Mesendoderm (in vitro differentiated cells): ENCODE data around the gene ZFAND2A.

Experiments used
- DNase-seq: peaks from one replicate; pipeline ENCODE4 v3.0.0; 2013
- H2AK5ac ChIP-seq: 2 replicates; pipeline ENCODE4 v1.6.1; 2013; ENCODE audit warnings: low read length, inconsistent platforms
- H2BK120ac ChIP-seq: 2 replicates; pipeline ENCODE4 v1.6.1; 2013; ENCODE audit warnings: low read depth, mild to moderate bottlenecking, low read length, moderate library complexity, mixed read lengths
- H2BK15ac ChIP-seq: replicated peaks from 2 replicates; pipeline ENCODE4 v1.6.1; 2013; ENCODE audit warnings: low read depth, mild to moderate bottlenecking, moderate library complexity
- H2BK5ac ChIP-seq: 2 replicates; pipeline ENCODE4 v1.6.1; 2013; ENCODE audit warnings: low read length, inconsistent platforms
- H3K18ac ChIP-seq: 2 replicates; pipeline ENCODE4 v1.6.1; 2013; ENCODE audit warnings: mild to moderate bottlenecking, low read length, mixed read lengths
- H3K23ac ChIP-seq: one replicate; pipeline ENCODE4 v1.6.1; 2013; ENCODE audit warnings: low read length
- H3K27ac ChIP-seq: 2 replicates; pipeline ENCODE4 v1.5.1; 2013; ENCODE audit warnings: low read depth, mild to moderate bottlenecking, inconsistent platforms, low read length, moderate library complexity
- H3K27me3 ChIP-seq: 2 replicates; pipeline ENCODE4 v1.6.1; 2013; ENCODE audit warnings: low read length, control low read depth, mild to moderate bottlenecking, inconsistent platforms; ENCODE audit not compliant: insufficient read depth, poor library complexity
- H3K36me3 ChIP-seq: 2 replicates; pipeline ENCODE4 v1.6.1; 2013; ENCODE audit warnings: low read length, inconsistent platforms; ENCODE audit not compliant: control insufficient read depth, insufficient read depth
- H3K4ac ChIP-seq: one replicate; pipeline ENCODE4 v1.6.1; 2013; ENCODE audit warnings: low read depth, mild to moderate bottlenecking, low read length, moderate library complexity
- H3K4me1 ChIP-seq: 2 replicates; pipeline ENCODE4 v1.6.1; 2013; ENCODE audit warnings: low read depth, low read length, inconsistent platforms; ENCODE audit not compliant: control insufficient read depth
- H3K4me2 ChIP-seq: 2 replicates; pipeline ENCODE4 v1.6.1; 2013; ENCODE audit warnings: low read length
- H3K4me3 ChIP-seq: 2 replicates; pipeline ENCODE4 v1.5.1; 2013; ENCODE audit warnings: mild to moderate bottlenecking, low read length
- H3K56ac ChIP-seq: one replicate; pipeline ENCODE4 v1.6.1; 2013; ENCODE audit warnings: low read length
- H3K79me1 ChIP-seq: 2 replicates; pipeline ENCODE4 v1.6.1; 2013; ENCODE audit warnings: low read length, inconsistent platforms
- H3K79me2 ChIP-seq: 2 replicates; pipeline ENCODE4 v1.6.1; 2013; ENCODE audit warnings: mild to moderate bottlenecking, low read length; ENCODE audit not compliant: control insufficient read depth, insufficient read depth
- H3K9ac ChIP-seq: 2 replicates; pipeline ENCODE4 v1.6.1; 2013; ENCODE audit warnings: low read length, inconsistent platforms
- H4K5ac ChIP-seq: one replicate; pipeline ENCODE4 v1.6.1; 2013; ENCODE audit warnings: low read length
- H4K8ac ChIP-seq: one replicate; pipeline ENCODE4 v1.6.1; 2013; ENCODE audit warnings: low read depth, mild to moderate bottlenecking, control low read depth, low read length, moderate library complexity
- WGBS: extraction: QIAGEN DNeasy Blood & Tissue Kit; methylation state at CpG from one replicate; pipeline ENCODE4 v1.1.7; 2013; ENCODE audit warnings: low lambda C conversion rate, missing lambda C conversion rate; ENCODE audit not compliant: insufficient coverage; ENCODE audit errors: extremely low coverage; 5-methylcytosine and 5-hydroxymethylcytosine counted together

ZFAND2A gene

GRCh38 chr7:1152492-1152891 lies 7.5 kb downstream of the ZFAND2A start:
- no peaks in the 10 kb centered on the region for H3K27me3 ChIP-seq
- no peaks in the 10 kb centered on the region for H3K4me1 ChIP-seq
- H3K79me2 ChIP-seq: no peaks in the 10 kb centered on the region
- H4K8ac ChIP-seq: no peak overlapping the region
- H3K27ac ChIP-seq: no peak overlapping the region
- H3K56ac ChIP-seq: no peak overlapping the region
- H3K79me1 ChIP-seq: peaks cover 2% of the 10 kb centered on the region
- no peak overlapping the region for H3K4me3 ChIP-seq
- no peak overlapping the region for H3K18ac ChIP-seq
- no peak overlapping the region for H2BK5ac ChIP-seq
- peaks cover 1% of the 10 kb centered on the region for H3K36me3 ChIP-seq
- no peak overlapping the region for H2BK15ac ChIP-seq
- H2AK5ac ChIP-seq: no peak overlapping the region
- no peak overlapping the region for H3K4ac ChIP-seq
- no peak for DNase-seq
- WGBS: no CpG with 5 or more reads among the region's 15 CpGs
- H3K4me2 ChIP-seq: no peak overlapping the region
- no peak overlapping the region for H3K9ac ChIP-seq
- H3K23ac ChIP-seq: no peak overlapping the region
- no peak overlapping the region for H4K5ac ChIP-seq
- no peak overlapping the region for H2BK120ac ChIP-seq

GRCh38 chr7:1151653-1152425 lies 8.2 kb downstream of the ZFAND2A start:
- H3K79me1 ChIP-seq: peaks cover 2% of the 10 kb centered on the region
- no peak overlapping the region for H4K5ac ChIP-seq
- no peak overlapping the region for H2BK15ac ChIP-seq
- H3K9ac ChIP-seq: no peak overlapping the region
- no peak overlapping the region for H4K8ac ChIP-seq
- H3K27me3 ChIP-seq: no peaks in the 10 kb centered on the region
- H3K18ac ChIP-seq: no peak overlapping the region
- H3K4me2 ChIP-seq: no peak overlapping the region
- no peaks in the 10 kb centered on the region for H3K4me1 ChIP-seq
- WGBS: no CpG with 5 or more reads among the region's 20 CpGs
- H3K4me3 ChIP-seq: no peak overlapping the region
- no peaks in the 10 kb centered on the region for H3K79me2 ChIP-seq
- H3K36me3 ChIP-seq: peaks cover 1% of the 10 kb centered on the region
- no peak overlapping the region for H3K27ac ChIP-seq
- no peak overlapping the region for H3K4ac ChIP-seq
- H2AK5ac ChIP-seq: no peak overlapping the region
- no peak overlapping the region for H3K56ac ChIP-seq
- H2BK5ac ChIP-seq: no peak overlapping the region
- no peak for DNase-seq
- H3K23ac ChIP-seq: no peak overlapping the region
- no peak overlapping the region for H2BK120ac ChIP-seq

GRCh38 chr7:1151156-1151555 lies 8.8 kb downstream of the ZFAND2A start:
- Histone ChIP-seq H3K56ac (no peak overlapping the region), H3K27me3 (no peaks in the 10 kb centered on the region), H2BK15ac (no peak overlapping the region), H2BK5ac (no peak overlapping the region), H3K4me2 (no peak overlapping the region), H2BK120ac (no peak overlapping the region), H3K4me1 (no peaks in the 10 kb centered on the region), H3K9ac (no peak overlapping the region), H3K27ac (no peak overlapping the region), H3K36me3 (no peaks in the 10 kb centered on the region), H2AK5ac (no peak overlapping the region), H3K79me2 (no peaks in the 10 kb centered on the region), H3K18ac (no peak overlapping the region), H3K79me1 (no peaks in the 10 kb centered on the region), H3K23ac (no peak overlapping the region), H3K4me3 (no peak overlapping the region), H4K5ac (no peak overlapping the region), H4K8ac (no peak overlapping the region), H3K4ac (no peak overlapping the region)
- DNase-seq: no peak
- no CpG with 5 or more reads among the region's 13 CpGs for WGBS

GRCh38 chr7:1150400-1151002 lies 9.5 kb downstream of the ZFAND2A start:
- Histone ChIP-seq H3K23ac (no peak overlapping the region), H3K36me3 (no peaks in the 10 kb centered on the region), H2BK15ac (no peak overlapping the region), H3K4me3 (no peak overlapping the region), H3K9ac (no peak overlapping the region), H3K4me1 (no peaks in the 10 kb centered on the region), H3K79me2 (no peaks in the 10 kb centered on the region), H4K5ac (no peak overlapping the region), H3K4ac (no peak overlapping the region), H2BK120ac (no peak overlapping the region), H2AK5ac (no peak overlapping the region), H3K18ac (no peak overlapping the region), H3K27me3 (no peaks in the 10 kb centered on the region), H3K4me2 (no peak overlapping the region), H2BK5ac (no peak overlapping the region), H3K27ac (no peak overlapping the region), H4K8ac (no peak overlapping the region), H3K79me1 (no peaks in the 10 kb centered on the region), H3K56ac (no peak overlapping the region)
- WGBS: no CpG with 5 or more reads among the region's 9 CpGs
- no peak for DNase-seq

GRCh38 chr7:1149351-1149794 lies 10.6 kb downstream of the ZFAND2A start:
- H3K79me2 ChIP-seq: no peaks in the 10 kb centered on the region
- H3K56ac ChIP-seq: no peak overlapping the region
- H3K4me1 ChIP-seq: no peaks in the 10 kb centered on the region
- H3K79me1 ChIP-seq: no peaks in the 10 kb centered on the region
- H3K27ac ChIP-seq: no peak overlapping the region
- WGBS: no CpG with 5 or more reads among the region's 20 CpGs
- no peaks in the 10 kb centered on the region for H3K36me3 ChIP-seq
- no peak overlapping the region for H4K8ac ChIP-seq
- no peaks in the 10 kb centered on the region for H3K27me3 ChIP-seq
- no peak overlapping the region for H2AK5ac ChIP-seq
- no peak overlapping the region for H3K4me3 ChIP-seq
- no peak overlapping the region for H2BK5ac ChIP-seq
- no peak overlapping the region for H3K4me2 ChIP-seq
- H3K9ac ChIP-seq: no peak overlapping the region
- H4K5ac ChIP-seq: no peak overlapping the region
- H3K23ac ChIP-seq: no peak overlapping the region
- no peak overlapping the region for H2BK15ac ChIP-seq
- no peak overlapping the region for H3K4ac ChIP-seq
- no peak for DNase-seq
- no peak overlapping the region for H3K18ac ChIP-seq
- H2BK120ac ChIP-seq: no peak overlapping the region
